Endothelial cell of umbilical vein (primary cell): ENCODE results near the gene PRCC. TPM values are rescaled to one million over a fixed set of nuclear protein-coding genes. Genes with fewer than 3 reads are reported as not detected.

Experiments
- BruUV-seq: library from RNA; stranded (reverse); fragments of 400-500 nt; replicated peaks from 2 replicates; lab custom pipeline; 2021; lab: Mats Ljungman, UMichigan
- CTCF ChIA-PET: fragments of 300-600, 350-600 bp; sonication (Branson Sonifier 250); formaldehyde crosslinking; loops from one replicate; lab custom pipeline; 2021; ENCODE audit warnings: antibody characterized with exemption, inconsistent platforms; lab: Charles Lee
- POLR2A ChIA-PET: fragments of 300-600, 350-600 bp; sonication (Branson Sonifier 250); formaldehyde crosslinking; loops from one replicate; lab custom pipeline; 2021; ENCODE audit warnings: antibody characterized with exemption, inconsistent platforms; lab: Charles Lee
- DNase-seq: peaks from one replicate; pipeline ENCODE4 v3.0.0-alpha.2; 2011; ENCODE audit warnings: low read depth, low spot score
- FAIRE-seq: peaks from 2 replicates; lab custom pipeline; 2011; peaks lifted over from hg19 to GRCh38; lab: Jason Lieb, UNC
- H2AFZ ChIP-seq: 2 replicates; pipeline ENCODE4 v1.6.0; 2012; ENCODE audit warnings: low read depth, low read length, control low read depth, inconsistent platforms
- H3K27ac ChIP-seq: 2 replicates; pipeline ENCODE4 v1.5.1; 2011; ENCODE audit warnings: low read depth, mild to moderate bottlenecking, control low read depth, low read length, moderate library complexity; ENCODE audit not compliant: insufficient read depth
- H3K27me3 ChIP-seq, 2 experiments: 2 replicates each; pipeline versions ENCODE4 v1.6.0 to v1.6.1; 2011; ENCODE audit warnings: low read length in 2 of 2, mixed read lengths in 1 of 2; ENCODE audit not compliant: control insufficient read depth in 2 of 2, insufficient read depth in 2 of 2
- H3K36me3 ChIP-seq, 2 experiments: 2 replicates in 1 of 2; 3 replicates in 1 of 2; pipeline ENCODE4 v1.5.1; 2011; ENCODE audit warnings: low read length in 2 of 2, mild to moderate bottlenecking in 1 of 2, moderate library complexity in 1 of 2; ENCODE audit not compliant: control insufficient read depth in 2 of 2, insufficient read depth in 2 of 2; ENCODE audit errors: extremely low read depth in 1 of 2
- H3K4me1 ChIP-seq: 3 replicates; pipeline ENCODE4 v1.5.1; 2011; ENCODE audit warnings: mild to moderate bottlenecking, low read length; ENCODE audit not compliant: control insufficient read depth, insufficient read depth; ENCODE audit errors: extremely low read depth
- H3K4me2 ChIP-seq: 2 replicates; pipeline ENCODE4 v1.6.1; 2011; ENCODE audit warnings: low read length, control low read depth, mixed read lengths; ENCODE audit not compliant: insufficient read depth
- H3K4me3 ChIP-seq, 3 experiments: fragments of 200-600 bp in 1 of 3; sonication (generic), shearing (Covaris generic) in 1 of 3; replicated peaks in 1 of 3; 2 replicates each; pipeline ENCODE4 v1.5.1; 2011 to 2016; ENCODE audit warnings: control low read depth in 3 of 3, low read length in 3 of 3, mild to moderate bottlenecking in 2 of 3, inconsistent platforms in 1 of 3, low read depth in 1 of 3, moderate library complexity in 1 of 3; ENCODE audit not compliant: insufficient read depth in 1 of 3
- H3K79me2 ChIP-seq: 2 replicates; pipeline ENCODE4 v1.6.0; 2012; ENCODE audit warnings: low read length, inconsistent platforms; ENCODE audit not compliant: control insufficient read depth, insufficient read depth
- H3K9ac ChIP-seq: replicated peaks from 2 replicates; pipeline ENCODE3; 2011; ENCODE audit warnings: low read length, control low read depth; ENCODE audit not compliant: insufficient read depth; ENCODE audit errors: extremely low read depth
- H3K9me1 ChIP-seq: replicated peaks from 3 replicates; pipeline ENCODE4 v1.6.0; 2011; ENCODE audit warnings: mild to moderate bottlenecking, low read length; ENCODE audit not compliant: control insufficient read depth, insufficient read depth; ENCODE audit errors: extremely low read depth
- H3K9me3 ChIP-seq: replicated peaks from 2 replicates; pipeline ENCODE4 v1.5.1; 2012; ENCODE audit warnings: low read length, inconsistent platforms; ENCODE audit not compliant: control insufficient read depth, insufficient read depth
- H4K20me1 ChIP-seq: replicated peaks from 2 replicates; pipeline ENCODE3; 2011; ENCODE audit warnings: mild to moderate bottlenecking, low read length; ENCODE audit not compliant: control insufficient read depth, insufficient read depth; ENCODE audit errors: extremely low read depth
- CTCF ChIP-seq, 2 donors: IDR thresholded peaks; 1 replicate in 1 of 2; 2 replicates in 1 of 2; pipeline ENCODE4 v1.5.1; 2011; ENCODE audit warnings: low read length in 2 of 2, mild to moderate bottlenecking in 2 of 2, moderate library complexity in 2 of 2, control low read depth in 1 of 2, inconsistent platforms in 1 of 2, low read depth in 1 of 2; ENCODE audit not compliant: insufficient read depth in 1 of 2; ENCODE audit errors: extremely low read depth in 1 of 2
- EZH2 ChIP-seq: IDR thresholded peaks from 2 replicates; pipeline ENCODE4 v1.6.1; 2012; ENCODE audit warnings: borderline replicate concordance, low read depth, mild to moderate bottlenecking, moderate library complexity, low read length, inconsistent platforms; ENCODE audit not compliant: severe bottlenecking
- FOS ChIP-seq: IDR thresholded peaks from 2 replicates; pipeline ENCODE4 v1.6.1; 2011; ENCODE audit warnings: mild to moderate bottlenecking, low read length, moderate library complexity, borderline replicate concordance; ENCODE audit not compliant: insufficient read depth
- GATA2 ChIP-seq: IDR thresholded peaks from 2 replicates; pipeline ENCODE4 v1.7.0; 2011; ENCODE audit warnings: low read depth, mild to moderate bottlenecking, moderate library complexity, mixed read lengths, low read length; ENCODE audit not compliant: insufficient read length, insufficient read depth
- JUN ChIP-seq: IDR thresholded peaks from 2 replicates; pipeline ENCODE4 v1.6.1; 2011; ENCODE audit warnings: borderline replicate concordance, low read depth; ENCODE audit not compliant: insufficient read length, insufficient read depth
- MAX ChIP-seq: IDR thresholded peaks from 2 replicates; pipeline ENCODE4 v1.6.1; 2011; ENCODE audit not compliant: insufficient read depth, insufficient read length
- MYC ChIP-seq: IDR thresholded peaks from one replicate; pipeline ENCODE4 v1.6.1; 2011; ENCODE audit warnings: mild to moderate bottlenecking, low read depth, low read length
- POLR2A ChIP-seq: IDR thresholded peaks from 2 replicates; pipeline ENCODE4 v1.6.1; 2012; ENCODE audit warnings: low read depth, mild to moderate bottlenecking, control low read depth, low read length
- POLR2AphosphoS5 ChIP-seq: IDR thresholded peaks from 2 replicates; pipeline ENCODE4 v1.6.1; 2012; ENCODE audit warnings: low read depth, mild to moderate bottlenecking, control low read depth, low read length, moderate library complexity; ENCODE audit not compliant: insufficient read depth
- dilution Hi-C: fragments of 300-500 bp; cut with MboI; formaldehyde crosslinking; loops from one replicate; pipeline ENCODE4 v1.15.0; 2019; ENCODE audit warnings: low sequenced_read_pairs; ENCODE audit not compliant: extremely low pct_ligation_motif_present
- intact Hi-C: fragments of 100-400 bp; cut with micrococcal nuclease; formaldehyde crosslinking; loops from one replicate; pipeline ENCODE4 v1.10.0; 2022
- polyA plus RNA-seq, 4 experiments: library from polyadenylated mRNA; depleted of rRNA in 3 of 4; stranded (reverse) in 3 of 4; unstranded in 1 of 4; fragments of >200 nt; gene quantifications; 2 replicates each; pipeline versions ENCODE4 v1.2.1 to v1.2.3, GENCODE V29; 2011 to 2012; ENCODE audit warnings: missing spikeins in 1 of 4
- total RNA-seq: library from RNA; stranded (reverse); gene quantifications from 2 replicates; pipeline ENCODE4 v1.2.3, GENCODE V29; 2021

PRCC gene
- total and polyA plus RNA-seq, 2 donors (not counting 3 experiments of a cell fraction or from before 2014, with no cell fraction given) = 71.5 to 77.4 TPM

GRCh38 chr1:156788136-156788535, 20.8 kb downstream of the PRCC start:
- intact Hi-C loops (no loop called here), dilution Hi-C loops (no loop called here)
- Histone ChIP-seq H3K4me3 (no peak overlapping the region), H3K9me1 (no peaks in the 10 kb centered on the region), H3K36me3 (peaks cover 2 to 30% of the 10 kb centered on the region in 2 experiments), H3K27me3 (no peaks in the 10 kb centered on the region), H3K9me3 (no peaks in the 10 kb centered on the region), H2AFZ (no peak overlapping the region), H3K27ac (no peak overlapping the region), H3K4me2 (no peak overlapping the region), H4K20me1 (no peaks in the 10 kb centered on the region), H3K9ac (no peak overlapping the region), H3K79me2 (peaks cover 8% of the 10 kb centered on the region), H3K4me1 (no peaks in the 10 kb centered on the region)
- BruUV-seq = no TSS peak
- ChIA-PET POLR2A (interaction anchor here (0.5 kb wide), 1 partner anchor 74 kb away, joined by 6 read pairs; no protein-coding TSS in a partner anchor), CTCF (interaction anchor here (0.7 to 5.4 kb wide), 3 partner anchors 8 to 72 kb away, joined by 3 to 26 read pairs (median 3); no protein-coding TSS in a partner anchor)
- no peak for TF ChIP-seq GATA2
- TF ChIP-seq JUN = no peak
- TF ChIP-seq MAX = no peak
- TF ChIP-seq CTCF (IDR thresholded peaks at IDR 0.05; ENCODE audit: extremely low read depth in 1 of 2, insufficient read depth in 1 of 2, low read depth in 1 of 2, low read length in 2 of 2) = no peak
- no peak for TF ChIP-seq POLR2AphosphoS5
- TF ChIP-seq POLR2A = no peak
- TF ChIP-seq FOS = no peak
- TF ChIP-seq EZH2 = no peak
- TF ChIP-seq MYC = no peak
- FAIRE-seq (no peak), DNase-seq (no peak)
